Fibroblast of mammary gland (primary cell): ENCODE results near the gene PTMS.

Experiments
- DNase-seq: peaks from one replicate; pipeline ENCODE4 v3.0.0-alpha.2; 2010; ENCODE audit warnings: low read depth
- H3K4me3 ChIP-seq: 2 replicates; pipeline ENCODE4 v1.5.1; 2011; ENCODE audit warnings: low read depth, mild to moderate bottlenecking, low read length, moderate library complexity; ENCODE audit not compliant: control insufficient read depth
- CTCF ChIP-seq: conservative IDR thresholded peaks from 2 replicates; pipeline ENCODE4 v1.5.1; 2011; ENCODE audit warnings: low read depth, low read length, inconsistent platforms; ENCODE audit not compliant: control insufficient read depth, insufficient read depth

The PTMS gene

DNA sequence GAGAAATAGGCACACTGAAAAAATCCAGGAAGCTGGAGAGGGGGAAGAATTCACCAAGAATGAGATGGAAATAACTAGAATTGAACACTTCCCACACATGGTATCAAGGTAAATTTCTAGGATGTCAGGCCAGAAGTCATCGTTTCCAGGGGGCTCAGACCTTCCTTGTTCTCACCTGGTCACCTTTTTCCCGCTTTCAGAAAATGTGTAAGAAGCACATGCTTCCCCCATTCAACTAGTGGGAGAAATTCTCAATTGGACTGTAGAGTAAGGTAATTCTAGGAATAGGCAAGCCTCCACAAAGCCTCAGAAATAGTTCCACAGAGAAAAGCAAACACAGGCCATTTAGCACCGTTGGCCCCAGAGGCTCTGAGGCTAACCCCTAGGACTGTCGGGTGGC lies 2.8 kb upstream of the PTMS start:
- DNase-seq, result no peak
- H3K4me3 ChIP-seq, result no peak overlapping the region
- no peak for TF ChIP-seq CTCF

DNA sequence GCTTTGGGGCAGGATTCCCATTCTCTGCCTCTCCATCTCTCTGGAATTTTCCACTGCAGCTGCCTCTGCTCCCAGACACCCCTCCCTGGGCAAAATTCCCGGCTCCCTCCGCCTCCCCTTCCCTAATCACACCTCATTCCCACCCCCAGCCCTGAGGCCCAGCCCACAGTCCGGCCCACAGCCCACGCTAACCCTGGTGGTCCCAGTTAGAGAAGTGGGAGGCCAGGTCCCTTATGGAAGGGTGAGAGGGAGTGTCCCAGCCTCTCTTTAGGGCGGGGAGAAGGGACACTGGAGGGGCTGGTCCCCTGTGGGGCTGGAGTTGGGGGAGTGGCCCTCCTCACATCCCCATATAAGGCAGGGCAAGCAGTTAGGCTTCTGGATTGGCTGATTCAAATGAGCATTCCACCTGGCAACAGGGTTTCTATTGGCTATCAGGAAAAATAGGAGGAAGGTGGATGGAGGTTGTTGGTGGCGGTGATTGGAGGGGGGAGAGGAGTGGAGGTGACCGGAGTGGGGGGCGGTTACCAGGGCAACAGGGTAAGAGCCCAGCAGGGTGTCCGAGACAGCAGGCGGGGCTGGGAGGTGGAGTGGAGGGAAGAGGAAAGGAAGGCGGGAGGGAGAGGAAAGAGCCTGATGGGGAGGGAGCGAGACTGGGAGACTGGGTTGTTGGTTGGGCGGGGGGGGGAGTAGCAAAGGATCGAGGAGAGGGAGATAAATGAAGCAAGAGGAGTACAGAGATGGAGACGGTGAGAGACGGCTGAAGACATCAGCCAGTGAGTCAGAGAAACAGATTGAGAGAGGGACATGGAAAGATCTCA lies 1.9 kb upstream of the PTMS start:
- peak; percentile 99 for DNase-seq
- TF ChIP-seq CTCF, result no peak
- peak overlapping the region; percentile 27 for H3K4me3 ChIP-seq

- DNase-seq, result no peak
- peak overlapping the region; percentile 92 for H3K4me3 ChIP-seq
- TF ChIP-seq CTCF, result no peak
Measured at GRCh38 chr12:6765048-6765633, 1.0 kb upstream of the PTMS start.

- peak overlapping the region; percentile 92 for H3K4me3 ChIP-seq
- peak; percentile 60 for DNase-seq
- TF ChIP-seq CTCF, result no peak
Measured at GRCh38 chr12:6766651-6767349, 637 bp downstream of the PTMS start.

GRCh38 chr12:6767353-6768319 lies 1.5 kb downstream of the PTMS start:
- no peak for DNase-seq
- no peak for TF ChIP-seq CTCF
- peak overlapping the region; percentile 92 for H3K4me3 ChIP-seq

- DNase-seq, result no peak
- TF ChIP-seq CTCF, result no peak
- H3K4me3 ChIP-seq, result peak overlapping the region; percentile 92
Measured at GRCh38 chr12:6768437-6768914, 2.3 kb downstream of the PTMS start.
